Measurements from ENCODE around the gene S100A8. TPM values are rescaled to one million over a fixed set of nuclear protein-coding genes. Genes with fewer than 3 reads are reported as not detected.
"Not testable (repeated sequence)": the region's sequence is repeated elsewhere in the genome, so short reads cannot be mapped to it uniquely, and the experiment has no call there.

S100A8 gene
- total RNA-seq, 1 donor from 2014 or later, result not detected

- Mint-ChIP-seq H3K36me3 (ENCODE audit: unreplicated experiment) (no peaks in the 10 kb centered on the region), H3K27me3 (ENCODE audit: unreplicated experiment) (peaks cover 4% of the 10 kb centered on the region), H3K4me3 (ENCODE audit: unreplicated experiment) (no peak overlapping the region), H3K27ac (ENCODE audit: unreplicated experiment) (no peak overlapping the region), H3K9me3 (ENCODE audit: unreplicated experiment) (peaks cover 7% of the 10 kb centered on the region), H3K4me1 (ENCODE audit: low read depth, unreplicated experiment) (no peaks in the 10 kb centered on the region)
- TF ChIP-seq CTCF (IDR thresholded peaks at IDR 0.05; ENCODE audit: partially characterized antibody, unreplicated experiment), result no peak
- no peak for DNase-seq
Measured at GRCh38 chr1:153422450-153423068, 31.7 kb upstream of the S100A8 start.

GRCh38 chr1:153420306-153420705, 29.4 kb upstream of the S100A8 start:
- Mint-ChIP-seq H3K27me3 (ENCODE audit: unreplicated experiment) (peaks cover 4% of the 10 kb centered on the region), H3K36me3 (ENCODE audit: unreplicated experiment) (no peaks in the 10 kb centered on the region), H3K27ac (ENCODE audit: unreplicated experiment) (no peak overlapping the region), H3K4me1 (ENCODE audit: low read depth, unreplicated experiment) (no peaks in the 10 kb centered on the region), H3K9me3 (ENCODE audit: unreplicated experiment) (peaks cover 7% of the 10 kb centered on the region), H3K4me3 (ENCODE audit: unreplicated experiment) (peak overlapping the region; percentile 10)
- no peak for TF ChIP-seq CTCF (IDR thresholded peaks at IDR 0.05; ENCODE audit: partially characterized antibody, unreplicated experiment)
- no peak for DNase-seq

GRCh38 chr1:153419436-153419793, 28.5 kb upstream of the S100A8 start:
- not testable (repeated sequence) for H3K36me3 Mint-ChIP-seq (ENCODE audit: unreplicated experiment); H3K9me3 Mint-ChIP-seq (ENCODE audit: unreplicated experiment); H3K27me3 Mint-ChIP-seq (ENCODE audit: unreplicated experiment); H3K4me1 Mint-ChIP-seq (ENCODE audit: low read depth, unreplicated experiment); DNase-seq; H3K27ac Mint-ChIP-seq (ENCODE audit: unreplicated experiment); H3K4me3 Mint-ChIP-seq (ENCODE audit: unreplicated experiment)

- H3K9me3 Mint-ChIP-seq (ENCODE audit: unreplicated experiment); H3K4me3 Mint-ChIP-seq (ENCODE audit: unreplicated experiment); DNase-seq; H3K36me3 Mint-ChIP-seq (ENCODE audit: unreplicated experiment); H3K27me3 Mint-ChIP-seq (ENCODE audit: unreplicated experiment); H3K27ac Mint-ChIP-seq (ENCODE audit: unreplicated experiment); H3K4me1 Mint-ChIP-seq (ENCODE audit: low read depth, unreplicated experiment): not testable (repeated sequence)
Measured at GRCh38 chr1:153418758-153419435, 28.0 kb upstream of the S100A8 start.

- no peak overlapping the region for H3K27ac Mint-ChIP-seq (ENCODE audit: unreplicated experiment)
- H3K9me3 Mint-ChIP-seq (ENCODE audit: unreplicated experiment), result peaks cover 7% of the 10 kb centered on the region
- H3K27me3 Mint-ChIP-seq (ENCODE audit: unreplicated experiment), result peaks cover 2% of the 10 kb centered on the region
- TF ChIP-seq CTCF (IDR thresholded peaks at IDR 0.05; ENCODE audit: partially characterized antibody, unreplicated experiment), result no peak
- no peaks in the 10 kb centered on the region for H3K4me1 Mint-ChIP-seq (ENCODE audit: low read depth, unreplicated experiment)
- no peak overlapping the region for H3K4me3 Mint-ChIP-seq (ENCODE audit: unreplicated experiment)
- H3K36me3 Mint-ChIP-seq (ENCODE audit: unreplicated experiment), result peaks cover 5% of the 10 kb centered on the region
- DNase-seq, result no peak
Measured at GRCh38 chr1:153417136-153417888, 26.4 kb upstream of the S100A8 start.
